Testis (tissue), 3 donors: Measurements from ENCODE around the gene RNF157. TPM values are rescaled to one million over a fixed set of nuclear protein-coding genes. Genes with fewer than 3 reads are reported as not detected.
"Not testable (repeated sequence)": the region's sequence is repeated elsewhere in the genome, so short reads cannot be mapped to it uniquely, and the experiment has no call there.

Experiments used
- DNase-seq: peaks from one replicate; pipeline ENCODE4 v3.0.0-alpha.2; 2019
- H3K27ac ChIP-seq, 2 donors: fragments of 200-600 bp; sonication (generic); one replicate each; pipeline ENCODE4 v1.5.1; 2019
- H3K27me3 ChIP-seq: fragments of 200-600 bp; sonication (generic); one replicate; pipeline ENCODE4 v1.5.1; 2019
- H3K36me3 ChIP-seq: fragments of 200-600 bp; sonication (generic); one replicate; pipeline ENCODE4 v1.5.1; 2017; ENCODE audit warnings: low read depth; ENCODE audit errors: missing control alignments
- H3K4me1 ChIP-seq: fragments of 200-600 bp; sonication (generic); one replicate; pipeline ENCODE4 v1.5.1; 2019
- H3K4me3 ChIP-seq, 2 donors: fragments of 200-600 bp; sonication (generic); one replicate each; pipeline ENCODE4 v1.5.1; 2017 to 2019
- H3K9me3 ChIP-seq: fragments of 200-600 bp; sonication (generic); one replicate; pipeline ENCODE4 v1.5.1; 2017
- CTCF ChIP-seq, 3 experiments: fragments of 450-650 bp in 2 of 3; fragments of 200-600 bp in 1 of 3; sonication (generic) in 1 of 3; IDR thresholded peaks; one replicate each; pipeline ENCODE4 v1.5.1; 2016 to 2019; ENCODE audit warnings: antibody characterized with exemption in 3 of 3, mild to moderate bottlenecking in 2 of 3, moderate library complexity in 1 of 3
- POLR2A ChIP-seq: fragments of 450-650 bp; IDR thresholded peaks from one replicate; pipeline ENCODE4 v1.6.1; 2017; ENCODE audit warnings: antibody characterized with exemption, mild to moderate bottlenecking, moderate library complexity
- WGBS, 2 donors: methylation state at CpG; one replicate each; pipeline ENCODE4 v1.1.5; 2018; 5-methylcytosine and 5-hydroxymethylcytosine counted together
- intact Hi-C: fragments of 100-400 bp; cut with DNase I; formaldehyde crosslinking; loops from one replicate; pipeline ENCODE4 v1.15.1; 2023; ENCODE audit warnings: low total_unique reads
- polyA plus RNA-seq: library from polyadenylated mRNA; stranded (reverse); fragments of 350-450 nt; fragmentation: Illumina TruSeq; extraction: RNeasy Lipid Tissue Mini Kit (QIAGEN cat#74804); gene quantifications from one replicate; pipeline ENCODE4 v1.2.3, GENCODE V29; 2014; ENCODE audit warnings: low read depth, low replicate concordance; ENCODE audit not compliant: insufficient read depth
- total RNA-seq, 2 donors: library from RNA; depleted of rRNA; stranded (reverse); fragments of >200 nt; gene quantifications; one replicate each; pipeline ENCODE4 v1.2.3, GENCODE V29; 2016

RNF157 gene
- total and polyA plus RNA-seq, 3 donors from 2014 or later = 98.8 to 108 (median 101) TPM

GRCh38 chr17:76260220-76260619, 19.9 kb upstream of the RNF157 start:
- no peak for DNase-seq
- Histone ChIP-seq H3K27ac (no peak overlapping the region), H3K4me1 (peaks cover 9% of the 10 kb centered on the region), H3K27me3 (no peaks in the 10 kb centered on the region), H3K9me3 (no peaks in the 10 kb centered on the region), H3K4me3 (no peak overlapping the region), H3K36me3 (no peaks in the 10 kb centered on the region)
- intact Hi-C loops = no loop called here
- TF ChIP-seq POLR2A = no peak
- TF ChIP-seq CTCF (IDR thresholded peaks at IDR 0.05) = no peak
- 93 to 98% methylated on average over 7 of the region's 7 CpGs for WGBS, 2 donors

GRCh38 chr17:76256430-76257050, 16.2 kb upstream of the RNF157 start:
- H3K27me3 ChIP-seq, intact Hi-C loops, H3K36me3 ChIP-seq, DNase-seq, H3K27ac ChIP-seq, H3K4me1 ChIP-seq, H3K4me3 ChIP-seq, H3K9me3 ChIP-seq: not testable (repeated sequence)
- 68 to 70% methylated on average over 11 to 19 of the region's 19 CpGs for WGBS, 2 donors

- no peak for DNase-seq
- WGBS, 2 donors = 57 to 72% methylated on average over 6 of the region's 6 CpGs
- intact Hi-C loops = no loop called here
- H3K4me1 ChIP-seq = peaks cover 5% of the 10 kb centered on the region
- TF ChIP-seq POLR2A (no peak), CTCF (IDR thresholded peaks at IDR 0.05) (no peak)
- H3K4me3 ChIP-seq = no peak overlapping the region
- no peaks in the 10 kb centered on the region for H3K9me3 ChIP-seq
- H3K27me3 ChIP-seq = no peaks in the 10 kb centered on the region
- H3K36me3 ChIP-seq = no peaks in the 10 kb centered on the region
- no peak overlapping the region for H3K27ac ChIP-seq
These were observed 15.6 kb upstream of the RNF157 start for GRCh38 chr17:76255801-76256429.

- no peak overlapping the region for H3K4me3 ChIP-seq
- DNase-seq = peak; percentile 7
- no peaks in the 10 kb centered on the region for H3K27me3 ChIP-seq
- intact Hi-C loops = no loop called here
- WGBS, 2 donors = 86 to 90% methylated on average over 5 of the region's 5 CpGs
- no peak overlapping the region for H3K27ac ChIP-seq
- H3K9me3 ChIP-seq = no peaks in the 10 kb centered on the region
- TF ChIP-seq POLR2A (no peak), CTCF (IDR thresholded peaks at IDR 0.05) (no peak)
- H3K36me3 ChIP-seq = no peaks in the 10 kb centered on the region
- peaks cover 1% of the 10 kb centered on the region for H3K4me1 ChIP-seq
These were observed 14.0 kb upstream of the RNF157 start for GRCh38 chr17:76254275-76254674.

GRCh38 chr17:76253841-76254240, 13.5 kb upstream of the RNF157 start:
- TF ChIP-seq POLR2A = no peak
- no peak for TF ChIP-seq CTCF (IDR thresholded peaks at IDR 0.05)
- H3K27ac ChIP-seq = no peak overlapping the region
- 77 to 85% methylated on average over 7 of the region's 7 CpGs for WGBS, 2 donors
- intact Hi-C loops = no loop called here
- no peaks in the 10 kb centered on the region for H3K36me3 ChIP-seq
- no peaks in the 10 kb centered on the region for H3K9me3 ChIP-seq
- no peak for DNase-seq
- H3K4me1 ChIP-seq = no peaks in the 10 kb centered on the region
- no peak overlapping the region for H3K4me3 ChIP-seq
- H3K27me3 ChIP-seq = no peaks in the 10 kb centered on the region

GRCh38 chr17:76252967-76253766, 12.9 kb upstream of the RNF157 start:
- 92% methylated on average over 23 of the region's 23 CpGs for WGBS, 2 donors
- H3K36me3 ChIP-seq, intact Hi-C loops, H3K4me1 ChIP-seq, H3K27ac ChIP-seq, H3K9me3 ChIP-seq, H3K4me3 ChIP-seq, H3K27me3 ChIP-seq: not testable (repeated sequence)
- DNase-seq = peak; percentile 10
